HG03460 (cell line): ENCODE data around the gene SLC8A3.

Experiments
- ATAC-seq: cut with Tn5 transposase; IDR thresholded peaks from one replicate; pipeline ENCODE4 v1.9.1; 2021; ENCODE audit not compliant: unreplicated experiment

SLC8A3 gene

DNA sequence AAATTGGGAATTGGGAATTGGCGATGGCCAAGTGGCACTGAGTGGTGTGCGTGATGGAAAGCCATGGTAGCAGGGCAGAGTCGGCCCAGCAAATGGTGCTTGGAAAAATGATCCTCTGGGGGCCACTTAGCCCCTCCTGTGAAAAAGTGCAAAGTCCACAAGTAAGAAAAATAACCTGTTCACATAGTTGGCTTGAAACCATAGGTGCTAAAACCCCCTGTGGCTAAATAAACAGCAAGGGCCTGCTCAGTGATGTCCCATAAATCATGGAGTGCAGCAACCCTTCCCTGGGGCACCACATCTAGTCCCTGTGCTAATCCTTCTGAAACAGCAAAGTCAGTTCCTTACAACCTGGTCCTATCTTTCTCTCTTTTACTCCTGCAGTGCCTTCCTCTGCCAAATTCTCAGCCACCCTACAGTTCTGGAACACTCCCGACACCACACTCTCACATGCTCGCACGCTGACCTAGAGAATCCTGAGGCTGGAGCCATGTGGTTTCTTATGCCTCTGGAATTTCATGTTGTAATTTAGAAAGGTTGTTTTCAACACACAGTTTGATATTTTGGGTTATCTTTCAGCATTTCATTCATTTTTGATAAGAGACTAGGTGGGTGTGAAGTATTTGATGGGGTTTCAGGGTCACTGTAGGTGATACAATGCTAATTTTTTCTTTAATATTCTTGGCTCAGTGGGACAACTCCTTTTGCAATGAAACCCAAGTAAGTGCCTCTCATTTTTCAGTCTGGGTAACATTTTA is 186.0 kb downstream of the SLC8A3 start:
- no peak for ATAC-seq

DNA sequence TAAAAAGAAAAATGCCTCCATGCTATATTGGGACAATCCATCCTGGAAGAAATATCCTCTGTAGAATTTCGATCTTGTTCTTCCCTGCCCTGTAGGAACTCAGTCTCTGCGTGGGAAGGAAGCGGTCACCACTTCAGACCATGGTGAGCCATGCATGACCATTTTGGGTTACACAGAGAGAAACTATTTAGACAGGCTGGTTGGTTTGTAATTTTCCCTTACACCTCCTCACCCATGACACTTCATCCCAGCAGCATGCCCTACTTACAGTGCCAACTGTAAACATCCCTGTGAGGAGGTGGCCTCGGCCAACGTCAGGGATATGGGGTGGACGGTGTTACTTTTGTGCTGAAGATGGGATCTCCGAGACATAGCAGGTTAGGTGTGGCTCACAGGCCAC is 188.2 kb downstream of the SLC8A3 start:
- no peak for ATAC-seq

DNA sequence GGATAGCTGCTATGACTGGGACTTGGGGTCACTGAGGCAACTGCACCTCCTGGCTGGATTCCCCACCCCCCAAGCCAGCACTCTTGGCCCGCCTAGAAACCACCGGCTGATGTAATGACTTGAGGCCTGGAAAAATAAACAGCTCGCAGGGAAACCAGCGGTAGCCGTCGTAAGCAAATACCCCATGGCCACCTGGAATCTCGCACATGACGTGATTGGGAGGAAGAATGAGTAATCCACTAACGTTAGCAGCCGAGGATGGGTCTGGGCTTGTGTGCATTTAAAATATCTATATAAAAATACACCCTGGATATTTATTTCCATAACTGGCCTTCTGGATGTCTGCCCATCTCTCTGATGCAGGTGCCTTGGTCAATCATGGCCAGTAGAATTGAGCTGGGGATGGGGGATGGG is 189.5 kb downstream of the SLC8A3 start:
- ATAC-seq = no peak

DNA sequence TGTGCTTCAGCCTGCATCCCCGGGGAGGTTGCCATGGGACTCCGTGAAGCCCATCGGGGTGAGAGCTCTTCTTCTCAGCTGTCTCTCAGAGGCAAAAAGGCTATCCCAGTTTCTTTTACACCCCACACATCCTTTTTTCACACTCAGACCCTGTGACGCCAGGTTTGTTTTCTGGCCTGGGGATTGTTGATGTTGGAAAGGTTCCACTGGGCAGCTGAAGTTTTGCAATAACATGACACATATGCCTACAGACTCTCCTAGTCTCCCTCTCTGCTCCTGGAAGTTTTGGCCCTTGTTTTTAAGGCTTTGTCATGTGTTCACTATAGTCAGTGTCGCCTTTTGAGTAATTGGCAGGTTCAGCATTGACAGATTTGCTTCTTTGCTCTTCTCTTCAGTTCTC is 190.9 kb downstream of the SLC8A3 start:
- ATAC-seq = no peak

DNA sequence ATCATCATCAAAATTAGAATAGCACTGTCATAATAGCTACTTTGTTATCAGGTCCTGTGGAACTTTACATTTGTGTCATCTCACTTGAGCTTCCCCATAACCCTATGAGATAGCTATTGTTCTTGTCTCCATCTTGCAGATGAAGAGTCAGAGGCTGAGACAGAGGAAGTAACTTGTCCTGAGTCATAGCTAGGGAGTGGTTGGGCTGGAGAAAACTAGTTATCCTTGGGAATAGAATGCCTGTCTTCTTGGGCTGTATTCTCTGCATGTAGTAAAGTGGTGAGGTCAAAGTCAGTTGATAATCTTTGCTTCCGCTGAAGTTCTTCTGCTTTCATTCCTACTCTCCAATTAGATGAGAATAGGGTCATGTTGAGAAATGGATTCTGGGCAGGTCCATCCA is 192.5 kb downstream of the SLC8A3 start:
- ATAC-seq = no peak
